Thymus (tissue), 11 donors: ENCODE data around the gene U2AF2. TPM values are rescaled to one million over a fixed set of nuclear protein-coding genes. Genes with fewer than 3 reads are reported as not detected.

Experiments used
- DNase-seq, 9 donors: peaks; one replicate each; pipeline ENCODE4 v3.0.0-alpha.2; 2013; ENCODE audit warnings: low spot score in 9 of 9, low read depth in 6 of 9, missing footprints in 1 of 9
- H3K27ac ChIP-seq, 2 donors: one replicate each; pipeline ENCODE4 v1.5.1; 2013; ENCODE audit warnings: control low read depth in 1 of 2, low read depth in 1 of 2, low read length in 1 of 2, mild to moderate bottlenecking in 1 of 2, moderate library complexity in 1 of 2
- H3K27me3 ChIP-seq, 2 donors: one replicate each; pipeline ENCODE4 v1.5.1; 2013; ENCODE audit warnings: low read length in 1 of 2; ENCODE audit not compliant: control insufficient read depth in 2 of 2, insufficient read depth in 1 of 2
- H3K36me3 ChIP-seq, 2 donors: one replicate each; pipeline ENCODE4 v1.5.1; 2013; ENCODE audit warnings: low read length in 1 of 2, mild to moderate bottlenecking in 1 of 2, moderate library complexity in 1 of 2; ENCODE audit not compliant: control insufficient read depth in 2 of 2, insufficient read depth in 2 of 2
- H3K4me1 ChIP-seq, 2 donors: one replicate each; pipeline ENCODE4 v1.5.1; 2013; ENCODE audit warnings: low read length in 2 of 2; ENCODE audit not compliant: control insufficient read depth in 2 of 2, insufficient read depth in 2 of 2
- H3K4me3 ChIP-seq, 2 donors: one replicate each; pipeline ENCODE4 v1.5.1; 2013; ENCODE audit warnings: low read length in 2 of 2, control low read depth in 1 of 2, mild to moderate bottlenecking in 1 of 2
- H3K9me3 ChIP-seq, 2 donors: one replicate each; pipeline ENCODE4 v1.5.1; 2013; ENCODE audit warnings: low read length in 1 of 2, mild to moderate bottlenecking in 1 of 2; ENCODE audit not compliant: control insufficient read depth in 2 of 2, insufficient read depth in 1 of 2
- WGBS: extraction: QIAGEN DNeasy Blood & Tissue Kit; methylation state at CpG from one replicate; pipeline ENCODE4 v1.1.7; 2013; 5-methylcytosine and 5-hydroxymethylcytosine counted together
- polyA plus RNA-seq: library from polyadenylated mRNA; stranded (reverse); fragments of 200-250 nt; gene quantifications from one replicate; pipeline ENCODE4 v1.2.3, GENCODE V29; 2013
- total RNA-seq: library from RNA; stranded (reverse); fragments of 120-200 nt; gene quantifications from one replicate; pipeline ENCODE4 v1.2.4, GENCODE V29; 2013
- donor health status: healthy.

The U2AF2 gene
- total and polyA plus RNA-seq, 2 donors, result 123 to 137 TPM

DNA sequence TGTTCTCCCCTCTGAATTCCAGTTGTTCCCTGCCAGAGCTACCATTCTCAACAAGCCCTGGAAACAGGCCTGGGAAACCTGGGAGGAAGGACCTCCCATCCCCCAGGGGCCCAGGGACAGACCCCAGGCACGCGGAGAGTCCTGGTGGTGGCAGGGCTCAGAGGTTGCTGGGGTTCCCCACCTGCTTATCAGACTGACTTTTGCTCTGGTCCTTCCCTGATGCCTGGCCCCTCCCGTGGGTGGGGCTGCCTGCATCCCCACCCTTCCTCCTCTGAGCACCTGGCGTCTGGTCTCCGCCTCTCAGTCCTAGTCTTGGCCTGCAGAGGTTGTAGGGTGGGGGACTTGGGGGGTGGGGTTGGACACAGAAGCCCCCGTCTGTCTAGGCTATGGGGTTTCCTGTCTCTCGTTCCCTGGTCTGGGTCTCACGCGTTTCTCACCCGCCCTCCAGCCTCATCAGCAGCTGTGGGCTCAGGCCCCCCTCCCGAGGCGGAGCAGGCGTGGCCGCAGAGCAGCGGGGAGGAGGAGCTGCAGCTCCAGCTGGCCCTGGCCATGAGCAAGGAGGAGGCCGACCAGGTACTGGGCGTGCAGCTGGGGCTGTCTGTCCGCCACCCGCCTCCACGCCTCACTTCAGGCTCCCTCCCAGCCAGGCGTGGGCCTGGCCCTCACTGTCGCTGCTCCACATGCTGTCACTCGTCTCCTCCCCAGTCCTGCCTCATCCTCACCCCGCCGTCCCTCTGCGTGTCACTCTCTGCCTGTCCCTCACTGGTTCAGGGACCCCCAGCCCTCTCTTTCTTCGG, 33.8 kb downstream of the U2AF2 start:
- no peaks in the 10 kb centered on the region for H3K4me1 ChIP-seq
- H3K27ac ChIP-seq, result no peak overlapping the region
- H3K9me3 ChIP-seq, result no peaks in the 10 kb centered on the region
- H3K36me3 ChIP-seq, result peaks cover 56 to 88% of the 10 kb centered on the region in 2 donors
- no peak overlapping the region for H3K4me3 ChIP-seq
- DNase-seq, result no peak
- 93% methylated on average over 27 of the region's 27 CpGs for WGBS
- H3K27me3 ChIP-seq, result no peaks in the 10 kb centered on the region

DNA sequence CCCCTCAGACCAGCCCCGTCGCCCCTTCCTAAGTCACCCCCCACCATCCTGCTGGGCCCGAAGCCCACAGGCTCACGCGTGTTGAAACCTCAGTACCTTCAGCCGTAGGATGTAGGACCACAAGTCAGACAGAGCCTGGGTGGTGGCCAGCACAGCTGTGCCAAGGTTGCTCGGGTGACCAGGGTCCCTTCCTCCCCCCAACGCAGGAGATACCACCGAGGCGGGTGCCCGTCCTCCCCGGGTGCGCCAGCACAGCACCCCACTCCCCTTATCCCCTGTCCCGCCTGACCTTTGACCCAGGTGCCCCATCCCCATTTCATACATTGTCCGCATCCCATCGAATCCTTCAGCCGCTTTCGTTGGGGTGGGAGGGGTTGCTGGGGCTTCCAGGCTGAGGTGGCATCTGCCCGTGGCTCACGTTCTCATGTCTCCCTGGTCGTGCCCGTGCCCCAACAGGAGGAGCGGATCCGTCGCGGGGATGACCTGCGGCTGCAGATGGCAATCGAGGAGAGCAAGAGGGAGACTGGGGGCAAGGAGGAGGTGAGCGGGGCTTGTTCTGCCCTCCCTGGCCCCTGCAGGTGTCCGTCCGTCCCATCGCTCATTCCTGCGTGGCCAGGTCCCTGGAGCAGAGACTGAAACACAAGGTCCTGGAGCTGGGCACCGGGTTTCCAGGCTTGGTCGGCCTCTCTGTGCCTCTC, 34.7 kb downstream of the U2AF2 start:
- WGBS, result 97% methylated on average over 35 of the region's 35 CpGs

DNA sequence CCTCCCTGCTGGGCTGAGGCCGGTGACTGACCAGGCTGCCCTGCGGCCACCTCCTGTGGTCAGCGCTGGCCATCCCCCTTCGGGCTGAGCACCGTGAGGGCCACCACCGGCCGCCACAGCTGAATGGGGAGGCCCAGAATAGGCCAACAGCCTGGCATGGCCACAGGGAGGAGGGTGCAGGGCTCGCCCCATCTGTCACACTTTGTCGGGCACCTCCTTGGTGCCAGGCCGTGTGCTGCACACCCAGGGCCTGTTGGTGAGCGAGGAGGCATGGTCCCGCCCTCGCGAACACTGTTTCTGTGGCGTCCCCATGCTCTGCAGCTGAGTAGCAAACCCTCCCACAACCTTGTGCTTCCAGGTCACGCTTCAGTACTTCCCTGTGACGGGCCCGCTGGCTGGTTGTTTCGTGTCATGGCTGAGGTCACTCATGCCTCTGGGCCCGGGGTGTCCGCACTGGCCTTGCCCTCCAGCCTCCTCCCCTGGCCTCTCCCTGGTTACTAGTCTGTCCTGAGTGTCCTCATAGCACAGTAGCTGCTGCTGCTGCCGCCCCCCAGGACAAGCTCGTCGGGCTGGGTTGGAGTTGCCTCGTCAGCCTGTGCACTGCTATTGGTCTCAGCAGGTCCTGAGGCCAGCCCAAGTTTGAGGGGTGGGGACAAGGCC, 35.4 kb downstream of the U2AF2 start:
- WGBS, result 99% methylated on average over 25 of the region's 25 CpGs
- Histone ChIP-seq H3K27me3 (no peaks in the 10 kb centered on the region), H3K4me1 (no peaks in the 10 kb centered on the region), H3K36me3 (peaks cover 64 to 94% of the 10 kb centered on the region in 2 donors), H3K9me3 (no peaks in the 10 kb centered on the region), H3K4me3 (no peak overlapping the region), H3K27ac (no peak overlapping the region)
- no peak for DNase-seq

More for the DNA sequence above, 34.7 kb downstream of the U2AF2 start:
- Histone ChIP-seq H3K4me1 (no peaks in the 10 kb centered on the region), H3K27me3 (no peaks in the 10 kb centered on the region), H3K9me3 (no peaks in the 10 kb centered on the region), H3K4me3 (no peak overlapping the region), H3K27ac (no peak overlapping the region), H3K36me3 (peaks cover 61 to 92% of the 10 kb centered on the region in 2 donors)
- DNase-seq, result no peak

DNA sequence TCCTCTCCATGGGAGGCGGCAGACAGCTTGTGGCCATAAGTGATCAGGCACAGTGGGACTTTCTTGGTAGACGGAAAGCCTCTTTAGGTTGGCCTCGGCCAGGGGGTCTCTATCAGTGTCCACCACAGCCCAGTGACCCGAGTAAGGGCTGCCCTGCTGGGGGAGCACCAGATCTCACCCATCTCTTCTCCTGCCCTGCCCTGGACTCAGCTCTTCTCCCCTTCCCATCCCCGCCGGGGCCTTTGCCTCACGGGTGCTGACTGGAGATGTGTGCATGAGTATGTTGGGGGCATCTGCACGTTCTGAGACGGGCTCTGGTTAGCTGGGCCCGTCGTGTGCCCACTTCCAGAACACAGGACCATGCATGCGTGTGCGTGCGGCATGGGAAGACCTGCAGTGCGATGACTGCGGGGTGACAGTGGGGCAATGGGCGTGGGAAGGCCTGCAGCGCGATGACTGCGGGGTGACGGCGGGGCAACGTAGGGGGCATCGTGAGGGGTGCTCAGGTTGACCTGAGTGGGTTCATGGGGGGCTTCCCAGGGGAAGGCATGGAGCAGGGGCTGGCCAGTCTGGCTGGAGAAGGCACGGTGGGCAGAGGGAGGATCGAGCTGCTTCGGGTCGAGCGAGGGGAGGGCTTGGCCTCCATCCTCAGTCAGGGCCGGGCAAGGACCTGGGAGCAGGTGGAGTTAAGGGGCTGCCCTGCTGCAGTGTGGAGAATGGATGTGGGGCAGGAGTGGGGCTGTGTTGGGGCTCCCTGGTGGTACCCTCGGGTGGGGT, 36.1 kb downstream of the U2AF2 start:
- Histone ChIP-seq H3K36me3 (peaks cover 60 to 91% of the 10 kb centered on the region in 2 donors), H3K9me3 (no peaks in the 10 kb centered on the region), H3K4me3 (no peak overlapping the region), H3K4me1 (no peaks in the 10 kb centered on the region), H3K27me3 (no peaks in the 10 kb centered on the region), H3K27ac (no peak overlapping the region)
- no peak for DNase-seq
- WGBS, result 96% methylated on average over 31 of the region's 31 CpGs

DNA sequence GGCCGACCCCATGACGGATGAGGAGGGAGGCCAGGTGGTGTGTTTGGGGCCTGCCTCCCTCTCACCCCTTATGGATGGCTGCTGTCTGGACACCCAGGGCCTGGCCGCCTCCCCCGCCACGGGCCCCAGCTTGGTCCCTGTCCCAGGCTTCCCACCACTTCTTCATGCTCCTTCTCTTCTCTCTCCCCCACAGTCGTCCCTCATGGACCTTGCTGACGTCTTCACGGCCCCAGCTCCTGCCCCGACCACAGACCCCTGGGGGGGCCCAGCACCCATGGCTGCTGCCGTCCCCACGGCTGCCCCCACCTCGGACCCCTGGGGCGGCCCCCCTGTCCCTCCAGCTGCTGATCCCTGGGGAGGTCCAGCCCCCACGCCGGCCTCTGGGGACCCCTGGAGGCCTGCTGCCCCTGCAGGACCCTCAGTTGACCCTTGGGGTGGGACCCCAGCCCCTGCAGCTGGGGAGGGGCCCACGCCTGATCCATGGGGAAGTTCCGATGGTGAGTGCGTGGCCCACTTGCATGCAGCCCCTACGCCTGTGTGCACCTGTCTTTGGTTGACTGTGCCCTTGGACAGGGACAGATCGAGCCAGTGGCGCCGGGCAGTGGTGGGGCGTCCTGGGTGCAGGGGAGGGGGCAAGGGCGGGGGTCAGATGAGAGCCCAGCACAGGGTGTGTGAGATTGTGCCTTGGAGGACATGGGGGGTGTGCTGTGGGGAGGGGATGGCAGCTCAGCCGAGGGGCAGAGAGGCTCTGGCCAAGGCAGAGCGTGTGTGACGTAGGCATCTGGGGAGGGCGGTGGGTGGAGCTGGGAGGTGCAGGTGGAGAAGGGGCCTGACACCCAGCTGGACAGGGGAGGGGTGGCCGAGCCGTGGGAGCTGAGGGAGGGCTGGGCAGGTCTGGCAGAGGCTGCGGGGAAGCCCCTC, 37.0 kb downstream of the U2AF2 start:
- Histone ChIP-seq H3K36me3 (peaks cover 63 to 91% of the 10 kb centered on the region in 2 donors), H3K27me3 (no peaks in the 10 kb centered on the region), H3K27ac (no peak overlapping the region), H3K4me3 (no peak overlapping the region), H3K4me1 (no peaks in the 10 kb centered on the region), H3K9me3 (no peaks in the 10 kb centered on the region)
- no peak for DNase-seq
- 98% methylated on average over 31 of the region's 31 CpGs for WGBS

DNA sequence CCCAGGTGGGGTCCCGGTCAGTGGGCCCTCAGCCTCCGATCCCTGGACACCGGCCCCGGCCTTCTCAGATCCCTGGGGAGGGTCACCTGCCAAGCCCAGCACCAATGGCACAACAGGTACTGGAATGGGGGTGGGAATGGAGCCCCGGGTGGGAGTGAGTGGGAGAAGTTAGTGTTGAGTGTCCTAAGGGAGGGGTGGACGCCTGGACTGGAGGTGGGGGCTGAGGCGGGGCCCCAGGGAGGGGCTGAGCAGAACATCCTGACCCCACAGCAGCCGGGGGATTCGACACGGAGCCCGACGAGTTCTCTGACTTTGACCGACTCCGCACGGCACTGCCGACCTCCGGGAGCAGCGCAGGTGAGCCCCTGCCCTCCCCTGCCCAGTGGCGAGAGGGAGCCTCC, 37.8 kb downstream of the U2AF2 start:
- no peak for DNase-seq

DNA sequence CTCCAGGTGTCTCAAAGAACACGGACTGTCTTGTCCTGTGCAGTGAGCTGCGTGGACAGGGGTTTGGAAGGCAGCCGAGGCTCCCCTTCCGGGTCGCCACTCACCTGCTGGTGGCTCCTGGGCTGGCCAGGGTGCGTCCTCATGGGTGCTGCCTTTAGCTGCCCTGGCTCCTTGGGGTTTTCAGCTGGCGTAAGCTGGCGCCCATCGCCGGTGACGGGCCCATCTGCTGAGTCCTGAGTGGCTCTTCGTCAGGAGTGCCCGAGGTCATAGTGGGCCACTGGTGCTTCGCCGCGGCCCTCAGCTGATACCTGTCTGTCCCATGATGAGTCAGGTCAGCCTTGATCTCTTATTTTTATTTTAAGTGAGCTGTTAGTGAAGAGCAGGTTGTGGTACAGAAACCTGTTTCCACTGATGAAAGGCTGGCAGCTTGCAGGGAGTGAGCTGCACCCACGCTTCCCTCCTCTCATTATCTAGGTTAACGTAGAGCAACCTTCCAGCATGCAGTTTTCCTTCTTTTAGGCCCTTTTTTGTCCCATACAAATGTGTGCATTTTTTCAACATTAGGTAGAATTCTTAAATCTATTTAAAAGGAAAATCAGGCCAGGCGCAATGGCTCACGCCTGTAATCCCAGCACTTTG, 38.6 kb downstream of the U2AF2 start:
- H3K27me3 ChIP-seq, result no peaks in the 10 kb centered on the region
- H3K4me3 ChIP-seq, result no peak overlapping the region
- DNase-seq, result no peak
- WGBS, result 98% methylated on average over 20 of the region's 20 CpGs
- H3K4me1 ChIP-seq, result no peaks in the 10 kb centered on the region
- no peak overlapping the region for H3K27ac ChIP-seq
- peaks cover 58 to 86% of the 10 kb centered on the region in 2 donors for H3K36me3 ChIP-seq
- no peaks in the 10 kb centered on the region for H3K9me3 ChIP-seq

More for the DNA sequence above, 37.8 kb downstream of the U2AF2 start:
- Histone ChIP-seq H3K36me3 (peaks cover 63 to 91% of the 10 kb centered on the region in 2 donors), H3K4me3 (no peak overlapping the region), H3K9me3 (no peaks in the 10 kb centered on the region), H3K27ac (no peak overlapping the region), H3K4me1 (no peaks in the 10 kb centered on the region), H3K27me3 (no peaks in the 10 kb centered on the region)
- WGBS, result 98% methylated on average over 19 of the region's 19 CpGs

DNA sequence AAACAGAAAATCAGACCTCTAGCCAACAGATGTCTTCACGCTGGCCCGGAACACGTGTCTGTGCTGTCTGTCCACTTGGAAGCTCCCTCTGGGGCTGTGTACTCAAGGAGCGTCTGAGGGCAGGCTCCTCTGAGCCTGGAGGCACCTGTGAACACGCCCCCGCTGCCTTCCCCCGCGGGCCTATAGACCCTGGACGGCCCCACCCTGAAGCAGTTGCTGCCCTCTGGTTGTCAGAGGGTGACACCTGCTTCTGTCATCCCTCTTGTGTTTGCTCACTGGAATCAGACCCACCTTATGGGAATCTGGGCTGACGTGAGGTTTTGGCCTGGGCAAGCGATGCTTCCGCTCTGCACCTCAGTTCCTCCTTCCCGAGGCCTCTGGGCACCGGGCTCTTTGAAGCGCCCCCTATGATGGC, 39.4 kb downstream of the U2AF2 start:
- no peaks in the 10 kb centered on the region for H3K4me1 ChIP-seq
- H3K27ac ChIP-seq, result no peak overlapping the region
- 96% methylated on average over 15 of the region's 15 CpGs for WGBS
- H3K27me3 ChIP-seq, result no peaks in the 10 kb centered on the region
- H3K4me3 ChIP-seq, result no peak overlapping the region
- peaks cover 52 to 78% of the 10 kb centered on the region in 2 donors for H3K36me3 ChIP-seq
- no peaks in the 10 kb centered on the region for H3K9me3 ChIP-seq
- DNase-seq, result no peak
